HG02571 (cell line): ENCODE results near the gene RIPK4.
"Not testable (repeated sequence)": the region's sequence is repeated elsewhere in the genome, so short reads cannot be mapped to it uniquely, and the experiment has no call there.

Experiments used
- ATAC-seq: cut with Tn5 transposase; IDR thresholded peaks from one replicate; pipeline ENCODE4 v1.9.1; 2021; ENCODE audit warnings: mild to moderate bottlenecking, moderate library complexity; ENCODE audit not compliant: unreplicated experiment

Gene RIPK4

DNA sequence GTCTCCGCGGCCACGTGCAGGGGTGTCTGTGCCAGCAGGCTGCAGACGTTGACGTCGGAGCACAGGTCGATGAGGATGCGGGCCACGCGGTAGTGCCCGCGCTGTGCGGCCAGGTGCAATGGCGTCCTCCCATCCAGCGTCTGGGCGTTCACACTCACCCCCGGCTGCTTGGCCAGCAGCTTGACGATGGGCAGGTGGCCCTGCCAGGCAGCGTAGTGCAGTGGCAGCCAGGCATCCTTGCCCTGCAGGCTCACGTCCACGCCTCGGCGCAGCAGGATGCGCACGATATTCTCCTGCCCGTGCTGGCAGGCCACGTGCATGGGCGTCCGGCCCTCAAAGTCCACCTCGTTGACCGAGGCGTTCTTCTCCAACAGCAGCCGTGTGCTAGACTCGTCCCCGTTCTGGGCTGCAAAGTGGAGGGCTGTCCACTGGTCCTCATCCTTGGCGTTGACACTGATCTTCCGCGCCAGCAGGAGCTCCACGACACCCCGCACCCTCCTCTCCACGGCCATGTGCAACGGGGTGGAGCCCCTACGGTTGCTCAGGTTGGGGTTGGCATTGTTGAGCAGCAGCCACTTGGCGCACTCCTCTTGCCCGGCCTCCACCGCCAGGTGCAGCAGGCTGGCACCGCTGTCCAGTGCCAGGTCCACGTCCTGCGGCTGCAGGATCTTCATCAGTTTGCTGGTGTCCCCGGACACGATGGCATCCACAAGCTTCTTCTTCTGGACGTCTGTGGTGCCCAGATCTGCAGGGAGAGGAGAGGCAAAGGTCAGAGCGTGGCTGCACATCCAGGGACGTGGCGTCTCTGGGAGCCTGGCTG is 25.4 kb downstream of the RIPK4 start:
- ATAC-seq: no peak

- no peak for ATAC-seq
These were observed 26.1 kb downstream of the RIPK4 start for GRCh38 chr21:41740604-41741252.

- no peak for ATAC-seq
These were observed 26.9 kb downstream of the RIPK4 start for GRCh38 chr21:41739936-41740335.

- no peak for ATAC-seq
These were observed 27.8 kb downstream of the RIPK4 start for GRCh38 chr21:41739011-41739410.

DNA sequence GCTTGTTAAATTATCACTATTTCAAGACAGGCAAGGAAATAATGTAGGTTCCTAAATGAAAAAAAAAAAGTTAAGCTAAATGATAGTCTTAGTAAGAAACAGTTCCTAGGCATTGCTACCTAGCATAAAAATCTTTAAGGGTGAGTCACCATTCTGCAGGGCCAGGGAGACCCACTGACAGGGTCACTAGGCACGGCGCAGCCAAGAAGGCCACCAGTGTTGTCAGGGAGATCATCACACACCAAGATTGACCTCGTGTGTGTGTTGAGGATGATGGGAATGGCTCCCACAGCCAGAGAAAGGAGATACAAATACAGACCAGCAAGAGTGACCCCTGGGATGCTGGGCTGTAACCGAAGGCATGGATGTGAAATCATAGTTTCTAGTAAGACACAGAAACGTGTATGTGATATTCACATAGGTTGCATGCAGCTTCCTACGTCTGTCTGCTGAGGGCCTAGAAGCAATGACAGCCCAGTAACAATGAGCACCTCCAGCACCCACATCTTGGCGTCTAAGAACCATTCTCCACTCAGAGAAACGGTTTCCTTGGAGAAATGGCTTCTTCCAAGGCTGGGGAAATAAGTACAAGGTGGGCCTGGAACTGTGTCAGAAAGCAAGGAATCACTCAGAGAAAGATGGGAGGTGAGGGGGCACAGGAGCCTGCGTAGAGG is 29.1 kb downstream of the RIPK4 start:
- ATAC-seq: no peak

GRCh38 chr21:41736423-41736822 is 30.4 kb downstream of the RIPK4 start:
- no peak for ATAC-seq

DNA sequence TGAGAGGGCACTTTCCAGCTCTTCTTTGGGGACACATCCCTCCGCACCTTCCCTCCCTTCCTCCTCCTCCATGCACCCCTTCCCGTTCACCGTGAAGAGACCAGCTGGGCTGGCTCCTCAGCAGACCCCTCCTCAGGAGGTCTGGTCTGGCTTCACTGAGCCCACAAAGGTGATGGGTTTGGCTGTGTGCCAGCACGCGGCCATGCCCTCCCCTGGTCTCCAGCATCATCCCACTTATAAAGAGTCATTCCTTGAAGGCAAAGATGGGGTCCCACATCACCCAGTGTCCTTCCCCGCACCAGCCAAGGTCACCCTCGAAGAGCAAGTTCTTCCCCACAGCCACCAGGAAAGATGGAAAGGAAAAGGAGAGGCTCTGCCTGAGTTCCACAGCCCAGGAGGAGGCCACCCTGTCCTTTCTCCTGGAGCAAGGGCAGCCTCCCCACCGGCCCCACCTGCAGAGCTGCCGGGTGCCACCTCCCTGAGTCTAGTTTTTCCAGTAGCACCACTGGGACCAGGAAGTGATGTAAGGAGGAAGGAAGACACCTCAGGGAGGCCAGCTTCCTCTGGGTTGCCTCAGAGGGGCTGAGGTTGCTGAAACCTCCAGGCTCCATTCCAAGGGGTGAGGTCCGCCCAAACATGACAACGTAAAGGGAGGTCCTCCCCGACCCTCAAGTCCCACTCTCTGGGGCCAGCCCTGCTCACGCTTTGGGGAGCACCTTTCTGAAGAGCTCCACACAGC is 32.7 kb downstream of the RIPK4 start:
- ATAC-seq: no peak

- ATAC-seq: no peak
These were observed 35.8 kb downstream of the RIPK4 start for GRCh38 chr21:41731081-41731480.

GRCh38 chr21:41730367-41730765 is 36.5 kb downstream of the RIPK4 start:
- ATAC-seq: no peak

GRCh38 chr21:41729701-41730366 is 37.0 kb downstream of the RIPK4 start:
- no peak for ATAC-seq

DNA sequence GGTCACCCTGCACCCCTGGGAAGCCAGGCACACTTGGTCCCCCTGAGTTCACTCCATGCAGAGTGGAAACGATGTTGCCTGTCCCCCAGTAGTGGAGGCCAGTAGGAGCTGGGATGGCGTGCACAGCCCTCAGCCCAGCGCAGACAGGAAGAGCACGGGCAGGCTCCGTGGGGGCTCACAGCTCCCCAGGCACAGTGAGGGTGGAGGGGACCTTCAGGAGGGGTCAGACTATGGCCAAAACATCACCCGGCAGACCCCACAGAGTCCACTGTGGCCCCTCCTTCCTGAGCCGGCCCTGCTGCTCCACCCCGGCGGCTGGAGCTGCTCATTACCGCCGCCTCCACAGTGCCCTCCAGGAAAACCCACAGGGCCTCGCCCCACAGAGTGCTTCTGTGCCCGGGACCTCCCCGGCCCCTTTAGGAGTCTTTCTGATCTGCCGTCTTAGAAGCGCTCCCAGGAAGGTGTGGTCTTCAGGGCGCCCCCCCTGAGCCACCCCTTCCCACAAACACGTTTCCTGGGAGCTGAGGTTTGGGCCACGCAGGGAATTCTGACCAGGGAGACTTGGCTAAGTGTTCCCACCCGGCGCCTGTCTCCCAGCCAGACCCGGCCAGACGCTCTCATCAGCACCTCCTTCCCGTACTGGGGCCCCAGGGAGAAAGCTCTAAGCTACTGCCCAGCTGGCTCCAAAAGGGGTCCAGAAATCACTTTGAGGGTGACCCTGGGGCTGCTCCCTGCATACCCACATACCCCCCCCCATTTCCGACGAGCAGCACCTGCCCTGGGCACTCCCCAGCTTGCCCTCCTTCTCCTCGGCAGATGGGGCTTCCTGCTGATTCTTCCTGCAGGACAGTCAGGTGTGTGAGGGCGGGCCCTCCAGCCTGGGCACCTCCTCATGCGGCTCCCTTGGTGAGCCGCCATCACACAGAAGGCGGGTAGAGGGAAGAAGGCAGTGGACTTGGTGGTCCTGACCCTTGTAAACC is 38.8 kb downstream of the RIPK4 start:
- no peak for ATAC-seq

GRCh38 chr21:41726970-41727783 is 39.7 kb downstream of the RIPK4 start:
- ATAC-seq: no peak

GRCh38 chr21:41726630-41726969 is 40.3 kb downstream of the RIPK4 start:
- no peak for ATAC-seq

- ATAC-seq: no peak
These were observed 40.7 kb downstream of the RIPK4 start for GRCh38 chr21:41726058-41726558.

DNA sequence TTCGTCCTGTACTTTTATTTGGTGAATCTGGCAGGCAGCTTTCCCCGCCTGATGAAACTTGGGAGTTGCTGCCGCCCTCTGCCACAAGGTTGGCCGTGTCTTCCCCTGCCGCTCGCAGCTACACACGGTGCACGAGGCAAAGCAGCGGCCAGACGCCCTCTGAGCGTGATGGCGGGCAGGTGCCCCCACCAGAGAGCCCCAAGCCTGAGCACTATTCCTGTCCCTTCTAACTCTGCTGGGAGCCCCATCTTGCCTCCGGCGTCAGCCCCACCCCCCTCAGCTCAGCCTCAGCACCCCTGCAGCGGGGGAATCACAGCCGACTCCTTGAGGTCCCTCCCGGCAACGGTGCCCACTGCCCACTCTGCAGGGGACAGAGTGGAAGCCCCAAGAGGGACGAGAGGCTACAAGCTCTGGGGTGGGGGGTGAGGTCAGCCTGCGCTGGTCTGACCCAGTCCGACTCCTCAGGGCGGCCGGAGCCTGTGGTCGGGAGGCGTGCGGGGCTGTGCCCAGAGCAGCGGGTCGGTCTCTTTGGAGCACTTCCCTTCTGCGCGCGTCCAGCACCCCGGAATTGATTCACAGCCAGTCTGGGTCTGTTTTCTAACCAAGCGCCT is 41.3 kb downstream of the RIPK4 start:
- no peak for ATAC-seq

- not testable (repeated sequence) for ATAC-seq
These were observed 43.0 kb downstream of the RIPK4 start for GRCh38 chr21:41723835-41724234.

DNA sequence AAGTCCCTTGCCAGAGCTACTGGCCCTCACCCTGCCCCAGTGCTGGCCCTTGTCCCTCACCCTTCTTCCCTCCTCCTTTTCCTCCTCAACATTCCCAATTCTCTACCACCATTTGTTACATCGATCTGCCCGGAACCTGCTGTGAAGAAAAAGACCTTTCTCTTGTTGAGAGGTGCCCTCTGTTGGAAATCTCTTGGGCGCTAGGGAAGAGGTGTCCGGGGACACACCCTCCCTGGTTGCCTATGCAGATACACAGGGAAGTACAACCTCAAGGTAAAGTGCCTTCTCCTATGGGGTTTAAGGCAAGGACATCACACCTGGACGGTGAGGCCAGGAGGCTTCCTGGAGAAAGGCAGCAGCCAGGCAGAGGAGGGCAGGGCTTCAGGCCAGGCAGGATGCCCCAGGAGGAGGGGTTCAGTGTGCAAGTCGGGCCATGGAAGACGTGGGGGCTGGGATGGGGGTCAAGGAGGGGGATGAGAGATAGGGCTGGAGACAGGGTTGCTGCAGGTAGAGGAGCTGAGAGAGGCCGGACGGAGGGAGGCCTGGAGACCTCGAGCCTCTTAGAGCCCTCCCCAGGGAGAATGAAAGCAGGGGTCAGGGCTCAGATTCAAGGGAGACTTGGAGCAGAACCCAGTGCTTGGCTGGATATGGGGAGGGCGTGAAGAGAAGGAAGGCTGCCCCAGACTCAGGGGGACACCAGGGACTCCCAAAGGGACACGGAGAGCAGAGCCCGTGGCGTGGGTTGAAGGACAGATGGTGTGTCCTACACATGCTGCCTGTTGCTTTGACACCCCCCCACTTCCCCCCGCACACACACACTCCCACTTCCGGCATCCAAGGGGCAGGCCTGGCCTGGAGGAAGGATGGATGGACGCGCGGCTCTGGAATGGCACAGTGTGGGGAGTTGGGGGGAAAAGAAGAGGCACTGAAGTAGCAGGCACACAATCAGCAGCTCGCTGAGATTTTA is 44.5 kb downstream of the RIPK4 start:
- ATAC-seq: no peak
